ENCODE data around the gene IGF1R.

IGF1R gene

GRCh38 chr15:98930576-98930975 lies 282.2 kb downstream of the IGF1R start:
- Mint-ChIP-seq H3K27ac (no peak overlapping the region), H3K4me1 (no peaks in the 10 kb centered on the region), H3K9me3 (no peaks in the 10 kb centered on the region), H3K36me3 (peaks cover 11% of the 10 kb centered on the region), H3K4me3 (no peak overlapping the region)
- ATAC-seq (no peak), DNase-seq (ENCODE audit: low spot score in 2 of 2) (no peak)

- Mint-ChIP-seq H3K27ac (no peak overlapping the region), H3K36me3 (peaks cover 11% of the 10 kb centered on the region), H3K4me1 (no peaks in the 10 kb centered on the region), H3K4me3 (no peak overlapping the region), H3K9me3 (no peaks in the 10 kb centered on the region)
- ATAC-seq (no peak), DNase-seq (ENCODE audit: low spot score in 2 of 2) (no peak)
Measured at GRCh38 chr15:98931004-98931403, 282.7 kb downstream of the IGF1R start.

- Mint-ChIP-seq H3K36me3 (peaks cover 16% of the 10 kb centered on the region), H3K27ac (no peak overlapping the region), H3K9me3 (no peaks in the 10 kb centered on the region), H3K4me3 (no peak overlapping the region), H3K4me1 (peaks cover 11% of the 10 kb centered on the region)
- ATAC-seq (no peak), DNase-seq (ENCODE audit: low spot score in 2 of 2) (no peak)
Measured at GRCh38 chr15:98933406-98933805, 285.1 kb downstream of the IGF1R start.

- peaks cover 19% of the 10 kb centered on the region for H3K36me3 Mint-ChIP-seq
- no peaks in the 10 kb centered on the region for H3K9me3 Mint-ChIP-seq
- no peak overlapping the region for H3K27ac Mint-ChIP-seq
- DNase-seq (ENCODE audit: low spot score in 2 of 2), result no peak
- H3K4me1 Mint-ChIP-seq, result peaks cover 11% of the 10 kb centered on the region
- no peak for ATAC-seq
- H3K4me3 Mint-ChIP-seq, result no peak overlapping the region
Measured at GRCh38 chr15:98935736-98936135, 287.4 kb downstream of the IGF1R start.

- H3K4me3 Mint-ChIP-seq, result no peak overlapping the region
- peaks cover 31% of the 10 kb centered on the region for H3K36me3 Mint-ChIP-seq
- peak; percentile 69 for ATAC-seq
- peaks cover 11% of the 10 kb centered on the region for H3K4me1 Mint-ChIP-seq
- no peak for DNase-seq (ENCODE audit: low spot score in 2 of 2)
- H3K27ac Mint-ChIP-seq, result peak overlapping the region; percentile 75
- H3K9me3 Mint-ChIP-seq, result no peaks in the 10 kb centered on the region
Measured at GRCh38 chr15:98937413-98938104, 289.2 kb downstream of the IGF1R start.

GRCh38 chr15:98938105-98938417 lies 289.7 kb downstream of the IGF1R start:
- H3K4me3 Mint-ChIP-seq, result no peak overlapping the region
- H3K36me3 Mint-ChIP-seq, result peaks cover 31% of the 10 kb centered on the region
- no peak overlapping the region for H3K27ac Mint-ChIP-seq
- DNase-seq (ENCODE audit: low spot score in 2 of 2), result no peak
- peaks cover 11% of the 10 kb centered on the region for H3K4me1 Mint-ChIP-seq
- no peaks in the 10 kb centered on the region for H3K9me3 Mint-ChIP-seq
- ATAC-seq, result no peak

- ATAC-seq, result no peak
- Mint-ChIP-seq H3K9me3 (no peaks in the 10 kb centered on the region), H3K27ac (no peak overlapping the region), H3K4me3 (no peak overlapping the region), H3K4me1 (peaks cover 11% of the 10 kb centered on the region), H3K36me3 (peaks cover 32% of the 10 kb centered on the region)
- DNase-seq (ENCODE audit: low spot score in 2 of 2), result no peak
Measured at GRCh38 chr15:98938799-98939198, 290.5 kb downstream of the IGF1R start.

- H3K27ac Mint-ChIP-seq, result no peak overlapping the region
- ATAC-seq, result no peak
- no peaks in the 10 kb centered on the region for H3K9me3 Mint-ChIP-seq
- no peak for DNase-seq (ENCODE audit: low spot score in 2 of 2)
- H3K36me3 Mint-ChIP-seq, result peaks cover 35% of the 10 kb centered on the region
- peaks cover 11% of the 10 kb centered on the region for H3K4me1 Mint-ChIP-seq
- no peak overlapping the region for H3K4me3 Mint-ChIP-seq
Measured at GRCh38 chr15:98939311-98940080, 291.2 kb downstream of the IGF1R start.

- Mint-ChIP-seq H3K36me3 (peaks cover 30% of the 10 kb centered on the region), H3K4me3 (no peak overlapping the region)
Measured at GRCh38 chr15:98941595-98942255, 293.4 kb downstream of the IGF1R start.

GRCh38 chr15:98942431-98942830 lies 294.1 kb downstream of the IGF1R start:
- ATAC-seq, result no peak

More at GRCh38 chr15:98941595-98942255, 293.4 kb downstream of the IGF1R start:
- DNase-seq (ENCODE audit: low spot score in 2 of 2) (no peak), ATAC-seq (no peak)
- Mint-ChIP-seq H3K4me1 (peaks cover 11% of the 10 kb centered on the region), H3K9me3 (no peaks in the 10 kb centered on the region), H3K27ac (no peak overlapping the region)

GRCh38 chr15:98943051-98943508 lies 294.7 kb downstream of the IGF1R start:
- H3K9me3 Mint-ChIP-seq, result no peaks in the 10 kb centered on the region
- H3K36me3 Mint-ChIP-seq, result peaks cover 30% of the 10 kb centered on the region
- H3K4me1 Mint-ChIP-seq, result peaks cover 1% of the 10 kb centered on the region
- ATAC-seq (no peak), DNase-seq (ENCODE audit: low spot score in 2 of 2) (no peak)
- no peak overlapping the region for H3K27ac Mint-ChIP-seq
- no peak overlapping the region for H3K4me3 Mint-ChIP-seq

More at GRCh38 chr15:98942431-98942830, 294.1 kb downstream of the IGF1R start:
- DNase-seq (ENCODE audit: low spot score in 2 of 2), result no peak
- Mint-ChIP-seq H3K36me3 (peaks cover 30% of the 10 kb centered on the region), H3K9me3 (no peaks in the 10 kb centered on the region), H3K27ac (no peak overlapping the region), H3K4me3 (no peak overlapping the region), H3K4me1 (peaks cover 8% of the 10 kb centered on the region)

GRCh38 chr15:98943601-98944151 lies 295.3 kb downstream of the IGF1R start:
- Mint-ChIP-seq H3K9me3 (no peaks in the 10 kb centered on the region), H3K36me3 (peaks cover 30% of the 10 kb centered on the region), H3K4me1 (no peaks in the 10 kb centered on the region), H3K4me3 (no peak overlapping the region), H3K27ac (no peak overlapping the region)
- no peak for ATAC-seq
- DNase-seq (ENCODE audit: low spot score in 2 of 2), result no peak

- H3K36me3 Mint-ChIP-seq, result peaks cover 13% of the 10 kb centered on the region
- H3K4me3 Mint-ChIP-seq, result no peak overlapping the region
- no peak overlapping the region for H3K27ac Mint-ChIP-seq
- ATAC-seq (no peak), DNase-seq (ENCODE audit: low spot score in 2 of 2) (no peak)
- H3K4me1 Mint-ChIP-seq, result no peaks in the 10 kb centered on the region
- H3K9me3 Mint-ChIP-seq, result no peaks in the 10 kb centered on the region
Measured at GRCh38 chr15:98946301-98947255, 298.2 kb downstream of the IGF1R start.

- Mint-ChIP-seq H3K27ac (no peak overlapping the region), H3K4me3 (no peak overlapping the region), H3K36me3 (peaks cover 5% of the 10 kb centered on the region), H3K4me1 (peaks cover 15% of the 10 kb centered on the region), H3K9me3 (no peaks in the 10 kb centered on the region)
- ATAC-seq, result no peak
- no peak for DNase-seq (ENCODE audit: low spot score in 2 of 2)
Measured at GRCh38 chr15:98948456-98948855, 300.1 kb downstream of the IGF1R start.
